Small intestine (tissue), 7 donors: ENCODE results near the gene ALAD. TPM values are rescaled to one million over a fixed set of nuclear protein-coding genes. Genes with fewer than 3 reads are reported as not detected.
"Not testable (repeated sequence)": the region's sequence is repeated elsewhere in the genome, so short reads cannot be mapped to it uniquely, and the experiment has no call there.

ENCODE experiments used
- DNase-seq, 2 donors: peaks; one replicate each; pipeline versions ENCODE4 v3.0.0 to v3.0.0-alpha.2; 2013
- FAIRE-seq: peaks from 2 replicates; lab custom pipeline; 2012; peaks lifted over from hg19 to GRCh38; lab: Jason Lieb, UNC
- H3K27ac ChIP-seq, 3 donors: one replicate each; pipeline ENCODE4 v1.5.1; 2013; ENCODE audit warnings: low read length in 2 of 3, mild to moderate bottlenecking in 2 of 3, control low read depth in 1 of 3, inconsistent platforms in 1 of 3, low read depth in 1 of 3, moderate library complexity in 1 of 3
- H3K27me3 ChIP-seq, 3 donors: one replicate each; pipeline ENCODE4 v1.6.1; 2013; ENCODE audit warnings: low read length in 3 of 3, inconsistent platforms in 1 of 3; ENCODE audit not compliant: control insufficient read depth in 3 of 3, insufficient read depth in 3 of 3
- H3K36me3 ChIP-seq, 3 donors: one replicate each; pipeline ENCODE4 v1.6.1; 2013; ENCODE audit warnings: low read length in 3 of 3, inconsistent platforms in 1 of 3, low read depth in 1 of 3, mild to moderate bottlenecking in 1 of 3, moderate library complexity in 1 of 3; ENCODE audit not compliant: control insufficient read depth in 3 of 3, insufficient read depth in 2 of 3
- H3K4me1 ChIP-seq, 3 donors: one replicate each; pipeline ENCODE4 v1.6.1; 2013; ENCODE audit warnings: low read length in 2 of 3, inconsistent platforms in 1 of 3, low read depth in 1 of 3, mild to moderate bottlenecking in 1 of 3, moderate library complexity in 1 of 3; ENCODE audit not compliant: control insufficient read depth in 3 of 3, insufficient read depth in 2 of 3
- H3K4me3 ChIP-seq, 3 donors: one replicate each; pipeline ENCODE4 v1.5.1; 2013; ENCODE audit warnings: low read length in 3 of 3, control low read depth in 1 of 3, inconsistent platforms in 1 of 3, low read depth in 1 of 3, mild to moderate bottlenecking in 1 of 3, moderate library complexity in 1 of 3
- H3K9me3 ChIP-seq, 2 donors: one replicate each; pipeline ENCODE4 v1.6.1; 2013; ENCODE audit warnings: low read depth in 1 of 2, low read length in 1 of 2; ENCODE audit not compliant: control insufficient read depth in 2 of 2, insufficient read depth in 1 of 2
- WGBS, 3 donors: extraction: QIAGEN DNeasy Blood & Tissue Kit; methylation state at CpG; one replicate each; pipeline ENCODE4 v1.1.7; 2013; 5-methylcytosine and 5-hydroxymethylcytosine counted together
- polyA plus RNA-seq, 4 donors: library from polyadenylated mRNA; stranded (reverse) in 3 of 4; unstranded in 1 of 4; fragments of 200-250 nt in 3 of 4; fragments of 120-200 nt in 1 of 4; gene quantifications; one replicate each; pipeline versions ENCODE4 v1.2.1 to v1.2.3, GENCODE V29; 2013
- donor health status: healthy with polysubstance abuse.
- donor health status: control.
- donor health status: control.
- donor health status: Bipolar disorder and iron deficiency.
- donor health status: healthy.

Gene ALAD
- polyA plus RNA-seq, 4 donors: 33.5 to 97.7 (median 42.9) TPM

GRCh38 chr9:113409883-113410206, 8.8 kb upstream of the ALAD start:
- H3K27ac ChIP-seq: peak overlapping the region; percentile 43 to 99 (median 96)
- peak overlapping the region; percentile 70 to 83 (median 73) for H3K4me3 ChIP-seq
- no peak for DNase-seq
- FAIRE-seq: no peak
- H3K36me3 ChIP-seq: peaks cover 0 to 14% (median 4%) of the 10 kb centered on the region in 3 donors
- no peaks in the 10 kb centered on the region for H3K27me3 ChIP-seq
- WGBS, 3 donors: 0% methylated on average over 20 of the region's 20 CpGs
- H3K4me1 ChIP-seq: peaks cover 0 to 6% (median 0%) of the 10 kb centered on the region in 3 donors
- no peaks in the 10 kb centered on the region for H3K9me3 ChIP-seq

GRCh38 chr9:113409481-113409880, 8.4 kb upstream of the ALAD start:
- peak overlapping the region; percentile 70 to 83 (median 73) for H3K4me3 ChIP-seq
- H3K27ac ChIP-seq: peak overlapping the region in 2 of 3 donors; percentile 96 to 99
- DNase-seq: no peak
- WGBS, 3 donors: 22 to 38% (median 22%) methylated on average over 10 of the region's 10 CpGs
- H3K36me3 ChIP-seq: peaks cover 0 to 14% (median 4%) of the 10 kb centered on the region in 3 donors
- H3K9me3 ChIP-seq: no peaks in the 10 kb centered on the region
- peaks cover 0 to 6% (median 0%) of the 10 kb centered on the region in 3 donors for H3K4me1 ChIP-seq
- H3K27me3 ChIP-seq: no peaks in the 10 kb centered on the region
- FAIRE-seq: no peak

DNA sequence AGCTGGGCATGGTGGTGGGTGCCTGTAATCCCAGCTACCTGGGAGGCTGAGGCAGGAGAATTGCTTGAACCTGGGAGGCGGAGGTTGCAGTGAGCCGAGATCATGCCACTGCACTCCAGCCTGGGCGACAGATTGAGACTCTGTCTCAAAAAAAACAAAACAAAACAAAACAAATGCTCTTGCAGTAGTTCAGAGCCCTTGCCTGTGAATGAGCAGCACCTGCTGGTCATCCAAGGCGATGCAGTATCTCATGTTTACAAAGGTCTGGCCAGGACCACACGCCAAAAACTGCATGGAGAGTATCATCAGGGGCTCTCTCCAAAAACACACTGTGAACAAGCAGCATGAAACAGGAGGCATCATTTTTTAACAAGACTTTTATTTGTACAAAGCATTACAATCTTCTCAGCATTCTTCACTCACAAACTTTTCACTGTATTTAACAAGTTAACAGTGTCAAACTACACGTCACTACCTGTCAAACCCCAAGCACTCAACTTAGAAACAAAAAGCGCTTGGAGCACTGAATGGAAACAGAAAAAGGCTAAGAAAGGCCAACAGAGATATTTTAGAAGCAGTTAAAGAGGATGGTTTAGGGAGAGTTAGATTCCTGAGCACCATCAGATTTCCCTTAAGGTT, 5.9 kb upstream of the ALAD start:
- not testable (repeated sequence) for H3K9me3 ChIP-seq, H3K4me1 ChIP-seq, H3K27me3 ChIP-seq, FAIRE-seq, H3K4me3 ChIP-seq
- WGBS, 3 donors: 28 to 33% (median 30%) methylated on average over 7 of the region's 7 CpGs
- peaks cover 0 to 14% (median 4%) of the 10 kb centered on the region in 3 donors for H3K36me3 ChIP-seq
- H3K27ac ChIP-seq: peak overlapping the region in 1 of 3 donors; percentile 20
- peak; percentile 72 to 75 for DNase-seq

GRCh38 chr9:113406353-113406752, 5.3 kb upstream of the ALAD start:
- H3K27ac ChIP-seq, FAIRE-seq, H3K9me3 ChIP-seq: not testable (repeated sequence)

DNA sequence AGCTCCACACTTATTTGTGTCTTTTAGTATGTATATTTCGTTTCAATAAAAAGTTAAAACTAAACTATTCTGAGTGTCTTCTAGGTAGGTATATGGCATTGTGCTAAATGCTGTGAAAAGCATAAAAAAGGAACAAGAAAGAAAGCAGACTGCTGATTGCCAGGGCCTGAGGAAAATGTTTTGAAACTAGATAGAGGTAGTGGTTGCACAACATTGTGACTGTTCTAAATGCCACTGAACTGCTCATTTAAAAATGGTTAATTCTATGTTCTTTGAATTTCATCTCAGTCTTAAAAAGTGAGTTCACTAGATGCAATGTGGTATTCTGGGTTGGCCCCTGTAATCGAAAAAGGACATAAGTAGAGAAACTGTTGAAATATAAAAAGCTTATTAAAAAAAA, 2.6 kb upstream of the ALAD start:
- Histone ChIP-seq H3K27ac (no peak overlapping the region), H3K27me3 (no peaks in the 10 kb centered on the region), H3K9me3 (no peaks in the 10 kb centered on the region), H3K4me3 (no peak overlapping the region), H3K36me3 (peaks cover 0 to 16% (median 4%) of the 10 kb centered on the region in 3 donors), H3K4me1 (peaks cover 4 to 16% (median 5%) of the 10 kb centered on the region in 3 donors)
- DNase-seq (no peak), FAIRE-seq (no peak)
- 65 to 76% (median 66%) methylated on average over 2 of the region's 2 CpGs for WGBS, 3 donors

More at GRCh38 chr9:113406353-113406752, 5.3 kb upstream of the ALAD start:
- H3K27me3 ChIP-seq, DNase-seq, H3K4me3 ChIP-seq: not testable (repeated sequence)
- Histone ChIP-seq H3K36me3 (peaks cover 0 to 14% (median 4%) of the 10 kb centered on the region in 3 donors), H3K4me1 (peaks cover 0 to 13% (median 4%) of the 10 kb centered on the region in 3 donors)
- 82 to 91% (median 84%) methylated on average over 9 of the region's 9 CpGs for WGBS, 3 donors

- H3K27me3 ChIP-seq: no peaks in the 10 kb centered on the region
- H3K4me1 ChIP-seq: peaks cover 7 to 42% (median 13%) of the 10 kb centered on the region in 3 donors
- peak overlapping the region in 2 of 3 donors; percentile 79 to 97 for H3K4me3 ChIP-seq
- H3K27ac ChIP-seq: no peak overlapping the region
- FAIRE-seq (no peak), DNase-seq (no peak)
- 69 to 84% (median 81%) methylated on average over 3 of the region's 3 CpGs for WGBS, 3 donors
- peaks cover 0 to 18% (median 0%) of the 10 kb centered on the region in 3 donors for H3K36me3 ChIP-seq
- H3K9me3 ChIP-seq: no peaks in the 10 kb centered on the region
These were observed 1.4 kb downstream of the ALAD start for GRCh38 chr9:113399646-113400200.

DNA sequence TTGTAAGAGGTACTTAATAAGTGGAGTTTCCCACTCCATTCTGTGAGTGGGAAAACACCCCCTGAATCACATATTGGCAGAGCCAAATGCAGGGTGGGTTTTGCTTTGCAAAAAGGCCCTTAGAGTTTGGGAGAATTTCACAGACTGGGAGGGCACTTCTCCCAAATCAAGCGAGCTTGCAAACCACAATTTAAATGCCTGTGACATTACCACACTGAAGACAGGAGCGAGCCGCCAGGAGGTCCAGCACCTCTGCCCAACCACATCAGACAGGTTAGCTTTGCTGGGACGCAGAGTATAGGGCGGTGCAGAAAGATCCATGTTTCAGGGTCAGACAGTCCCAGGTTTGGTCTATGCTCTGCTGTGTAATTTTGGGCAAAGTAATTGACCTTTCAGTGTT, 2.3 kb downstream of the ALAD start:
- no peaks in the 10 kb centered on the region for H3K9me3 ChIP-seq
- FAIRE-seq: no peak
- WGBS, 3 donors: 51 to 81% (median 61%) methylated on average over 5 of the region's 5 CpGs
- H3K4me1 ChIP-seq: peaks cover 7 to 42% (median 13%) of the 10 kb centered on the region in 3 donors
- no peaks in the 10 kb centered on the region for H3K27me3 ChIP-seq
- peaks cover 0 to 25% (median 0%) of the 10 kb centered on the region in 3 donors for H3K36me3 ChIP-seq
- DNase-seq: no peak
- peak overlapping the region in 1 of 3 donors; percentile 18 for H3K27ac ChIP-seq
- no peak overlapping the region for H3K4me3 ChIP-seq

DNA sequence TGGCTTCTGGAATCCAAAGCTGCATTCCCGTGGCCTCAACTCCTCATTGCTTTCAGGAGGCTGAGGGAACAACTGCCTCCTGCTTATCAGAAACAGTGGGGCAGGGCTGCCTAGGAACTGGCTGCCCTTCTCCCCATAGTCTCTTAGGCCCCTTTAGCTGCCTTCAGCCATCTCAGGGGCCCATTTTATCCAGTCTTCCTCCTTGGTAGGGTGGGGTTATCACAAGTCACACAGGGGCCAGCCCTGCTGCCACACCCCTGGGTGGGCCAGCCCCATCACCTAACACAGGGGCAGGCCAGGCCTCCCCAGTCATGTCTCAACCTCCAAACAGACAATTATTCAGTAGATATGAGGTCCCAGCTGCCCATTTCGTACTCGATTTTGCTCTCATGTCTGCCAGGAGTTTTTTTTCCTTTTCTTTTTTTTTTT, 3.9 kb downstream of the ALAD start:
- H3K27ac ChIP-seq: peak overlapping the region in 1 of 3 donors; percentile 68
- no peaks in the 10 kb centered on the region for H3K27me3 ChIP-seq
- FAIRE-seq (no peak), DNase-seq (peak in 1 of 2 donors; percentile 63)
- peaks cover 0 to 38% (median 2%) of the 10 kb centered on the region in 3 donors for H3K36me3 ChIP-seq
- no peaks in the 10 kb centered on the region for H3K9me3 ChIP-seq
- H3K4me3 ChIP-seq: no peak overlapping the region
- WGBS, 3 donors: 35 to 58% (median 52%) methylated on average over 3 of the region's 3 CpGs
- peaks cover 7 to 42% (median 13%) of the 10 kb centered on the region in 3 donors for H3K4me1 ChIP-seq
